Measurements from ENCODE around the gene PTPRO.

Gene PTPRO

GRCh38 chr12:15535352-15535781 is 213.1 kb downstream of the PTPRO start:
- no peak for DNase-seq (ENCODE audit: extremely low read depth, low read depth)

GRCh38 chr12:15536446-15536845 is 214.1 kb downstream of the PTPRO start:
- no peak for DNase-seq (ENCODE audit: extremely low read depth, low read depth)
- no peak for TF ChIP-seq CTCF (IDR thresholded peaks at IDR 0.05; ENCODE audit: low read depth, low read length)

More at GRCh38 chr12:15535352-15535781, 213.1 kb downstream of the PTPRO start:
- TF ChIP-seq CTCF (IDR thresholded peaks at IDR 0.05; ENCODE audit: low read depth, low read length), result no peak

- no peak for DNase-seq (ENCODE audit: extremely low read depth, low read depth)
- TF ChIP-seq CTCF (IDR thresholded peaks at IDR 0.05; ENCODE audit: low read depth, low read length), result no peak
These were observed 216.6 kb downstream of the PTPRO start for GRCh38 chr12:15538881-15539280.

GRCh38 chr12:15540005-15540404 is 217.7 kb downstream of the PTPRO start:
- no peak for DNase-seq (ENCODE audit: extremely low read depth, low read depth)
- no peak for TF ChIP-seq CTCF (IDR thresholded peaks at IDR 0.05; ENCODE audit: low read depth, low read length)

- peak; percentile 11 for DNase-seq (ENCODE audit: extremely low read depth, low read depth)
- no peak for TF ChIP-seq CTCF (IDR thresholded peaks at IDR 0.05; ENCODE audit: low read depth, low read length)
These were observed 218.2 kb downstream of the PTPRO start for GRCh38 chr12:15540469-15540872.

- no peak for DNase-seq (ENCODE audit: extremely low read depth, low read depth)
- no peak for TF ChIP-seq CTCF (IDR thresholded peaks at IDR 0.05; ENCODE audit: low read depth, low read length)
These were observed 219.8 kb downstream of the PTPRO start for GRCh38 chr12:15541996-15542631.

GRCh38 chr12:15543347-15543746 is 221.0 kb downstream of the PTPRO start:
- no peak for DNase-seq (ENCODE audit: extremely low read depth, low read depth)
- no peak for TF ChIP-seq CTCF (IDR thresholded peaks at IDR 0.05; ENCODE audit: low read depth, low read length)
